GM12873 (cell line): Measurements from ENCODE around the gene VPREB3.

ENCODE experiments used
- TF ChIP-seq, protein P1 (sequence below): IDR thresholded peaks from 2 replicates; pipeline ENCODE4 v1.5.1; 2012; ENCODE audit warnings: low read depth, mild to moderate bottlenecking, moderate library complexity, low read length, control low read depth; ENCODE audit not compliant: insufficient read depth; ENCODE audit errors: missing control alignments

Gene VPREB3, protein sequence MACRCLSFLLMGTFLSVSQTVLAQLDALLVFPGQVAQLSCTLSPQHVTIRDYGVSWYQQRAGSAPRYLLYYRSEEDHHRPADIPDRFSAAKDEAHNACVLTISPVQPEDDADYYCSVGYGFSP

DNA sequence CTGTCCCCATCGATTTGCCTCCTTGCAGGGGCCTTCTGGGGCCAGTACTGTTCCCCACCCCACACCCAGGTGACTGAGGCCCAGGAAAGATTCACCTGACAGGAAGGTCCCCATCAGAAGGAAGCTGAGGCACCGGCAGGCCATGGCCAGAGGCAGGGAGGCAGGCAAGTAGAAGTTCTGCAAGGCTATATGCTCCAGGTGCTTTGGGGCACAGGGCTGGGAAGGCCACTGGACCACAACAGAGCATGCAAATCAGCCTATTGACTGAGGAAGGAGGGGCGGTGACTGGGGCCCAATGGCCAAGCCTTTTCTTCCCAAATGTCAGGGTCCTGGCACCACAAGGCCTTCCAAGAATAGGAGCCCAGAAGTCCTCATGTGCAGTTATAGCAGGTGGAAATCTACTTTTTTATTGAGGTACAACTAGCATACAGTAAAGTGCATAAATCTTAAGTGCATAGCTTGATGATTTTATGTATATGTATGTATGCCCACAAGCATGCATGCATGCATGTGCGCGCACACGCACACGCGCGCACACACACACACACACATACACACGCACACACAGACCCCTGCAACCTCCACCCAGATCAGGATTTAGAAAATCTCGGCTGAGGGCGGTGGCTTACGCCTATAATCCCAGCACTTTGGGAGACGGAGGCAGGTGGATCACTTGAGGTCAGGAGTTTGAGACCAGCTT, at the start of gene VPREB3:
Gene VPREB3 (minus strand): TSS at position 206 of the 700 bp plus-strand sequence. CDS start 62 bp downstream, at position 144.
- TF ChIP-seq, protein P1, sequence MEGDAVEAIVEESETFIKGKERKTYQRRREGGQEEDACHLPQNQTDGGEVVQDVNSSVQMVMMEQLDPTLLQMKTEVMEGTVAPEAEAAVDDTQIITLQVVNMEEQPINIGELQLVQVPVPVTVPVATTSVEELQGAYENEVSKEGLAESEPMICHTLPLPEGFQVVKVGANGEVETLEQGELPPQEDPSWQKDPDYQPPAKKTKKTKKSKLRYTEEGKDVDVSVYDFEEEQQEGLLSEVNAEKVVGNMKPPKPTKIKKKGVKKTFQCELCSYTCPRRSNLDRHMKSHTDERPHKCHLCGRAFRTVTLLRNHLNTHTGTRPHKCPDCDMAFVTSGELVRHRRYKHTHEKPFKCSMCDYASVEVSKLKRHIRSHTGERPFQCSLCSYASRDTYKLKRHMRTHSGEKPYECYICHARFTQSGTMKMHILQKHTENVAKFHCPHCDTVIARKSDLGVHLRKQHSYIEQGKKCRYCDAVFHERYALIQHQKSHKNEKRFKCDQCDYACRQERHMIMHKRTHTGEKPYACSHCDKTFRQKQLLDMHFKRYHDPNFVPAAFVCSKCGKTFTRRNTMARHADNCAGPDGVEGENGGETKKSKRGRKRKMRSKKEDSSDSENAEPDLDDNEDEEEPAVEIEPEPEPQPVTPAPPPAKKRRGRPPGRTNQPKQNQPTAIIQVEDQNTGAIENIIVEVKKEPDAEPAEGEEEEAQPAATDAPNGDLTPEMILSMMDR, result no peak

DNA sequence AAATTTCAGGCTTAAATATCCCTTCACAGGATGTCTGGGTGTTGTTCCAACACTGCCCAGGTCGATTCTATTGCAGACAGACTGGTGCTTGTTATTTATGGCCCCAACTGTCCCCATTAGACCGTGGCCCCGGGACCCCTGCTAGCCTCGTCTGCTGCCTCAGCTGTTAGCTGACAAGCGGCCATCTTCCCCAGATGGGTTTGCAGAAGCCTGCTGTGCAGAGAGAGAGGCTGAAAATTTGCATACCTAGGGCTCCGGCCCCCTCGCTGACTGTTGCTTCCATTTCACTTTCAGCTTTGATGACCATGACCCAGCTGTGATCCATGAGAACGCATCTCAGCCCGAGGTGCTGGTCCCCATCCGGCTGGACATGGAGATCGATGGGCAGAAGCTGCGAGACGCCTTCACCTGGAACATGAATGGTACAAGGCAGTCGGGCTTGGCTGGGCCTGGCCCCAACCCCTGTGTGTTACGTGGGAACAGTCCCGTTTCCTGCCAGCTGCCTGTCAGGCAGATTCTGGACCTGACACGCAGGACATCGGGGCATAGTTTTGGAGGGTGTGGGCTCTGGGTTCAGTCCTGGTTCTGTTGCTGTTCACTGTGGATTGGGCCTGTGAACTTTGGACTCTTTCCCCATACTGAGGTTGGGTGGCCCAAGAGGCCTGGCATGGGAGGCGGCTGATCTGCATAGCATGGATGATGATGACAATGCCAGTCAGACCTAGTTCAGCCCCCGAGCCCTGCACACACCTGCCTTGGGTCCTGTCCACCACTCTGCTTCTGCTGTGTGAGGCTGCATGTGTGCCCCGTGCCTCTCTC, 49.0 kb upstream of the VPREB3 start:
- TF ChIP-seq, protein P1, result no peak

DNA sequence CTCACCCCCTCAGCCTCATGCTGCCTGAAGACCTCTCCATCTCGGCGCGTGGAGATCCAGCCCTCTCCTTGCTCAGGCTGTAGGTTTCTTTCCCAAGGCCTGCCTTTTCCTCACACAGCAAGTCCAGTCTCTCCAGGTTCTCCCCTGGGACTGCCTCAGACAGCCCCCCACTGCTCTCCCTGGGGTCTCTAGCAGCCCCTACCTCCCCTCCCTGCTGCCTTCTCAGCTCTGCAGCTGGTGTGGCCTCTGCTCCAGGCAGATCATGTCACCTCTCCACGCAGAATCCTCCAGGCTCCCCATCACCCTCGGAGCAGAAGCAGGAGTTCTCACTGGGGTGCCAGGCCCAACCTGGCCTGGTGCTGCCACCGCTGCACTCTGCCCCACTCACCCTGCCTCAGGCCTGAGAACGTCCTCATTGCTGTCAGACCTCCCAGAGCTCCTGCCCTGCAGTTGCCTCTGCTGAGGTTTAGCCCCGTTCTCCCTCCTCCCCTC, 47.7 kb upstream of the VPREB3 start:
- TF ChIP-seq, protein P1, result no peak

DNA sequence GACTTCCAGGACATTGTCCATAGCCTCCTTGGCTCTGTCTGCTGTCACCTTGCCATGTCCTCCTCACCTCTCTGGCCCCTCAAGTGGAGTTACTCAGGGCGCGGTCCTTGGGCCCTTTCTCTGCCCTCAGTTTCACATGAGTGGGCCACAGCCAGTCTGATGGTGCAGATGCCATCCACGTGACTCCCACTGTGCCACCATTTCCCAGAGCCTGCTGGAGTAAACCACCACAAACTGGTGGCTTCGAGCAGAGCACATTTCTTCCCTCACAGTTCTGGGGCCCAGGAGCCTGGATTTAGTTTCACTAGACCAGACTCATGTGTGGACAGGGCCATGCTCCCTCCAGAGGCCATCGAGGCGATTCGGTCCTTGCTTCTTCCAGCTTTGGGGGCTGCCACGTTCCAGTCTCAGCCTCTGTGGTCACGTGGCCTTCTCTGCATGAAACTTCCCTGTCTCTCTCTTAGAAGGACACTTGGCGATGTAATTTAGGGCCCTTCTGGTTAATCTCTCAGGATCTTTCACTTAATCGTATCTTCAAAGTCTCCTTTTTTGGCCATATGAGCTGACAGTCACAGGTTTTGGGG, 47.1 kb upstream of the VPREB3 start:
- TF ChIP-seq, protein P1, result no peak

DNA sequence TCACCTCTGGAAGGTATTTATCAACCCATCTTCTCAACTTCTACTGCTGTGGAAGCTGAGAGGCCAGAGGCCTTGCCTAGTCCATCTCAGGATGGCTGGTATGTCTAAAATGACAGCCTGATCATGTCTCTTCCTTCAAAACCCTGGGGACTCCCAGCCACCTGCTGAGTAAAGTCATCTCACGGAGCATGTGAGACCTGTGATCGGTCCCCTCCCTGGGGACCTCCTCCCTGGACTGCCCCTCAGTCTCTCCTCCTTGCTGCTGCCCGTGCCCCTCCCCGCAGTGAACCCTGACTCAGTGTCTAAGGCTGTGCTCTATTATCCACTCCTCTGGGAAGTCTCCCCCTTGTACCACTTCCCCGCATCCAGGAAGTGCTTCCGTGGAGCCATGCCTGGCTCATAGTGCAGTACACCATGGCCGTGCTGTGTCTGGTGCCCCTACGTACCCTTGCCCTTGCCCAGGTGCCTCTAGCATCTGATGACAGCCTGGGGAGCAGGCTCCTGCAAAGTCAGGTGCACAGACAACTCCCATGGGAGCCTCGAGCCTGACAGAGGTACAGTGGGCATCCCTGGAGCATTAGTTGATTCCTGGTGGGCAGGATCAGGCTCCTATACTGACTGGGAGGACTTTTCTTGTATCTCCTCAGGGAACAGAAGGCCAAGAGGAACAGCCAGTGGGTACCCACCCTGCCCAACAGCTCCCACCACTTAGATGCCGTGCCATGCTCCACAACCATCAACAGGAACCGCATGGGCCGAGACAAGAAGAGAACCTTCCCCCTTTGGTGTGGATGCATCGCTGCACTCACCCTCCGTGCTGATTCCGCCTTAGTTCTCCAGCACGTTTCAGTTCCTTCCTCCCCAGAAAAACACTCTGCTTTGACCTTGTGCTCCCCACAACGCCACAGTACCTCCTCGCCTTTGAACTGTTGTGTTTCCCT, 46.3 kb upstream of the VPREB3 start:
- TF ChIP-seq, protein P1, result no peak

DNA sequence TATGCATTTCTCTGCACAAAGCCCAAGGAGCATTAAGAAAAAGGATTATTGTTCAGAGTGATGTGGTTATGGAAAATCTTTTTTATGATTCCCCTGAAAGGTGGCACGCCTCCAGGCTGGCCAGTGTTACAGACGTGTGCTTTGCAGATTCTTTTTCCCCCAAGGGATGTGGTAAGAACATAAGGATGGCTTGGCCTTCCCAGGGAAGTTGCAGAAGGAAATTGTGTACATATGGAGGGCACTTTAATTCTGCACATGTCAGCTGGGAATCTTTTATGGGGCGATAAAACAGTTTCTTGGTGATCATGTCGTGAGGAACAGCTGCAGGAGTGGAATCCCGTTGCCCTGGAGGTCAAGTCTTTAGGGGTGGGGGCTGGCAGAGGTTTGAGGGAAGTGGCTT, 42.2 kb upstream of the VPREB3 start:
- TF ChIP-seq, protein P1, result no peak
